Neural crest cell (in vitro differentiated cells): ENCODE data around the gene NSDHL. TPM values are rescaled to one million over a fixed set of nuclear protein-coding genes. Genes with fewer than 3 reads are reported as not detected.
"Not testable (repeated sequence)": the region's sequence is repeated elsewhere in the genome, so short reads cannot be mapped to it uniquely, and the experiment has no call there.

Experiments
- DNase-seq: peaks from one replicate; pipeline ENCODE4 v3.0.0; 2021; ENCODE audit warnings: low read depth, mixed read lengths, low spot score
- H3K27ac Mint-ChIP-seq: one replicate; pipeline ENCODE4 v1.8.0; 2021; ENCODE audit warnings: mild to moderate bottlenecking, mixed read lengths; ENCODE audit not compliant: unreplicated experiment
- H3K27me3 Mint-ChIP-seq: 2 replicates; pipeline ENCODE4 v1.8.0; 2021; ENCODE audit warnings: low read depth, mild to moderate bottlenecking, mixed read lengths
- H3K36me3 Mint-ChIP-seq: 2 replicates; pipeline ENCODE4 v1.8.0; 2021; ENCODE audit warnings: low read depth, mild to moderate bottlenecking, mixed read lengths
- H3K4me1 Mint-ChIP-seq: 2 replicates; pipeline ENCODE4 v1.8.0; 2021; ENCODE audit warnings: mixed read lengths
- H3K4me3 Mint-ChIP-seq: one replicate; pipeline ENCODE4 v1.8.0; 2021; ENCODE audit warnings: mild to moderate bottlenecking, mixed read lengths
- H3K9me3 Mint-ChIP-seq: 2 replicates; pipeline ENCODE4 v1.8.0; 2021; ENCODE audit warnings: mixed read lengths
- CTCF ChIP-seq: fragments of 200-600 bp; sonication (generic); conservative IDR thresholded peaks from 2 replicates; pipeline ENCODE4 v1.5.0; 2021; ENCODE audit warnings: antibody characterized with exemption, mild to moderate bottlenecking
- long read RNA-seq: library from polyadenylated mRNA; unstranded; transcript quantifications from one replicate; pipeline ENCODE4 v2.0.0, GENCODE V29; 2020
- total RNA-seq: library from RNA; stranded (reverse); gene quantifications from 2 replicates; pipeline ENCODE4 v1.2.1, GENCODE V29; 2021

NSDHL gene
- total RNA-seq: 49.6 and 49.8 TPM in 2 replicates
- long read RNA-seq, transcript NSDHL-203 (9 exons, 1,630 nt): minor isoform, 8 of 141 reads
- long read RNA-seq, transcript NSDHL-201 (8 exons, 1,929 nt): major isoform, 119 of 141 reads
- long read RNA-seq, partial matches to known transcripts: 10 of 141 reads
- long read RNA-seq, other reads (novel, unspliced or antisense): 4 of 141 reads

GRCh38 chrX:152830312-152831305, at the start of gene NSDHL, which contains the start of gene CETN2:
TSS of gene NSDHL (plus strand) at chrX:152831063. CDS start at chrX:152846325, 15,262 bp downstream.
TSS of gene CETN2 (minus strand) at chrX:152830757. CDS start at chrX:152830710, 47 bp downstream.
- no peaks in the 10 kb centered on the region for H3K9me3 Mint-ChIP-seq
- H3K36me3 Mint-ChIP-seq: peaks cover 25% of the 10 kb centered on the region
- no peaks in the 10 kb centered on the region for H3K27me3 Mint-ChIP-seq
- no peak for TF ChIP-seq CTCF
- peak within 1 kb of the TSS; percentile 93 for H3K27ac Mint-ChIP-seq
- peak; percentile 80 for DNase-seq
- peaks cover 41% of the 10 kb centered on the region for H3K4me1 Mint-ChIP-seq
- peak within 1 kb of the TSS; percentile 100 for H3K4me3 Mint-ChIP-seq

- not testable (repeated sequence) for H3K4me3 Mint-ChIP-seq, H3K9me3 Mint-ChIP-seq, DNase-seq, H3K4me1 Mint-ChIP-seq, H3K27ac Mint-ChIP-seq, H3K36me3 Mint-ChIP-seq, H3K27me3 Mint-ChIP-seq
Measured at GRCh38 chrX:152787062-152787461, 43.8 kb upstream of the NSDHL start.

GRCh38 chrX:152798945-152799344, 31.9 kb upstream of the NSDHL start:
- H3K4me3 Mint-ChIP-seq: no peak overlapping the region
- no peak overlapping the region for H3K27ac Mint-ChIP-seq
- peaks cover 4% of the 10 kb centered on the region for H3K9me3 Mint-ChIP-seq
- H3K4me1 Mint-ChIP-seq: no peaks in the 10 kb centered on the region
- H3K27me3 Mint-ChIP-seq: peaks cover 9% of the 10 kb centered on the region
- DNase-seq: no peak
- no peak for TF ChIP-seq CTCF
- H3K36me3 Mint-ChIP-seq: no peaks in the 10 kb centered on the region

- DNase-seq: no peak
- no peak overlapping the region for H3K4me3 Mint-ChIP-seq
- TF ChIP-seq CTCF: no peak
- H3K9me3 Mint-ChIP-seq: peaks cover 5% of the 10 kb centered on the region
- peaks cover 6% of the 10 kb centered on the region for H3K27me3 Mint-ChIP-seq
- no peaks in the 10 kb centered on the region for H3K36me3 Mint-ChIP-seq
- H3K27ac Mint-ChIP-seq: no peak overlapping the region
- H3K4me1 Mint-ChIP-seq: peaks cover 12% of the 10 kb centered on the region
Measured at GRCh38 chrX:152806035-152806434, 24.8 kb upstream of the NSDHL start.

- Mint-ChIP-seq H3K4me1 (peaks cover 12% of the 10 kb centered on the region), H3K4me3 (no peak overlapping the region), H3K27me3 (no peaks in the 10 kb centered on the region), H3K9me3 (peaks cover 2% of the 10 kb centered on the region), H3K36me3 (no peaks in the 10 kb centered on the region), H3K27ac (no peak overlapping the region)
- TF ChIP-seq CTCF: no peak
- DNase-seq: no peak
Measured at GRCh38 chrX:152810403-152810802, 20.5 kb upstream of the NSDHL start.
